Stromal cell of bone marrow (primary cell): Measurements from ENCODE around the gene CRYBA1.
"Not testable (repeated sequence)": the region's sequence is repeated elsewhere in the genome, so short reads cannot be mapped to it uniquely, and the experiment has no call there.

ENCODE experiments used
- DNase-seq: peaks from one replicate; pipeline ENCODE4 v3.0.0-alpha.2; 2012; ENCODE audit warnings: low read depth

Gene CRYBA1, protein sequence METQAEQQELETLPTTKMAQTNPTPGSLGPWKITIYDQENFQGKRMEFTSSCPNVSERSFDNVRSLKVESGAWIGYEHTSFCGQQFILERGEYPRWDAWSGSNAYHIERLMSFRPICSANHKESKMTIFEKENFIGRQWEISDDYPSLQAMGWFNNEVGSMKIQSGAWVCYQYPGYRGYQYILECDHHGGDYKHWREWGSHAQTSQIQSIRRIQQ

GRCh38 chr17:29246628-29247027 is at the start of gene CRYBA1:
Gene CRYBA1 (plus strand): TSS chr17:29246859. CDS start chr17:29246864, 5 bp downstream.
- no peak for DNase-seq

DNA sequence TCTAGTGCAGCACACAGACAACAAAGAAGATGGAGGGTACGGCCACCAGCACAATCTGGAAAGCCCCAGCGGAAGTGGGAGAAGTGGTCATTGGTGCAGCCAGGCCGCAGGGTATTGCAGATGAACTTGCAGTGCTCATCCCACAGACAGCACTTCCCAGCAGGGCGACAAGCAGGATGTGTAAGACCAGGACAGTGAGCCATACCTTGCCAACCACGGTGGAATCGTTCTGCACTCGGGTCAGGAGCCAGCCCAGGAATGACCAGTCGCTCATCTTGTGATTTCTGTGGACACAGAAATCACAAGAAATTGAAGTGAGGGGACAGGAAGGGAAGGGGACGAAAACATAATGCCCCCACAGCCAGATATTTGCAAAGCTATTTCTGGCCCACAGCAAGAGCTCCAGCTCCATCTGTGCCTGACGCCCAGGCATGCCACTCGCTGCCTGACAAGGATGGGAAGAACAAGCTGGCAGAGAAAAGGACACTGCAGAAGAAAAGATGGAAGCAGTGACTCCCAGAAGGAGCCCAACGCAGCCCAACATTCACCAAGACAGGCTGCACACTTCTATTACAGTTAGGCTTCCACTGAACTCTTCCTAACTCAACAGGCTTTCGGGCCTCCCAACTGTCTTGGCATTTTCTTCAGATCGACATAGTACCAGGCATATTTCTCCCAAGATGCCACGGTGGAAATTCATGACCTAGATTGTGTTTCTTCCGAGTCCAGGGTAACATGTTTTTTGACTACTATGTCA is 49.0 kb upstream of the CRYBA1 start:
- no peak for DNase-seq

GRCh38 chr17:29204068-29204804 is 42.4 kb upstream of the CRYBA1 start:
- not testable (repeated sequence) for DNase-seq

DNA sequence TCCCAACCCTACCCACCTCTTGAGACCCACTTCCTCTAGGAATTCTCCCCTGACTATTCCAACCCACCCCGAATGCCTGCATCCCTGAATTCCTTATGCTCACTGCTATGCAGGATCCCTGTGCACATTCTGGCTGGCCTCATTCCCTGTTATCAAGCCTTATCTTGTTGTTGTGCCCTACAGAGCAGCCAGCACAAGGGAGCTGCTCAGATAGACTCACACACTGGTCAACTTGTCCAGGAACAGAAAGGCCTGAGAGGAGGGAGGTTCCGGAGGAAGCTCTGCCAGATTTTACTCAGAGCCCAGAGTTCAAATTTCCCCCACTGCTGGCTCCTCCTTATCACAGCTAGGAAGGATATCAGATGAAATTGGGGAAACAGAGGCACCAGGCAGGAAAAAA is 41.6 kb upstream of the CRYBA1 start:
- DNase-seq = no peak

DNA sequence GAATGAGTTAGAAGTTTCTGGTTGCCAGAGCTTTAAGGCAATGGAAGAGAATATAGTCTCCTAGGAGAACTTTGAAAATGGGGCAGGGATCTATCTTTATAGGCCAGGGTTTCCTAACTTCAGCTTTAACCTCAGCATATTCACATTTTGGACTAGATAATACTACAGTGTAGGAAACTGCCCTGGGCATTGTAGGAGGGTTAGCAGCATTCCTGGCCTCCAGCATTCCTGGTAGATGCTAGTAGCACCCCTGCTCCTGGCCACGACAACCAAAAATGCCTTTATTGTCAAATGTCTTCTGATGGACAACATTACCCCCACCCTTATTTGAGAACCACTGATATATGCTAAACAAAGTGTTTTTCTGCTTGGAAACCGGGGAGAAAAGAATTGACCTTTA is 38.7 kb upstream of the CRYBA1 start:
- DNase-seq = no peak

DNA sequence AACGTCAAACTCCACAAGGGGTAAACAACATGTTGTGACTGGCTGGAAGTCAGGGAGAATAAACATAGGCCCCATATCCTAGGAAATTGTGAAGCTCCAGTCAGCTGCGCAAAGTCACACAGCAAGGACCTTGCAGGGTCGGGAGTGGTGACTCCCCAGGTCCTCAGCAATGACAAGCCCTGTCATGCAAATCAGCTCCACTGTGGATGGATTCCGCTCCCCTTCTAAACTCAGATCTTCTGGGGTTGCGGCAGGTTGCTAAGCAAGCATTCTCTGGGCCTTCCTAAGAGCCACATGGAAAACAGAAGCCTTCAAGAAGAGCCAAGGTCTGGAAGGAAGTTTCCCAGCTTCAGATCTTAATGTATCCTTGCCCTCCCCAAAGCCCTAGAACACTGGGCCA is 37.6 kb upstream of the CRYBA1 start:
- DNase-seq = no peak

- no peak for DNase-seq
Measured at GRCh38 chr17:29210879-29211278, 35.8 kb upstream of the CRYBA1 start.

- DNase-seq = no peak
Measured at GRCh38 chr17:29212094-29212631, 34.5 kb upstream of the CRYBA1 start.

DNA sequence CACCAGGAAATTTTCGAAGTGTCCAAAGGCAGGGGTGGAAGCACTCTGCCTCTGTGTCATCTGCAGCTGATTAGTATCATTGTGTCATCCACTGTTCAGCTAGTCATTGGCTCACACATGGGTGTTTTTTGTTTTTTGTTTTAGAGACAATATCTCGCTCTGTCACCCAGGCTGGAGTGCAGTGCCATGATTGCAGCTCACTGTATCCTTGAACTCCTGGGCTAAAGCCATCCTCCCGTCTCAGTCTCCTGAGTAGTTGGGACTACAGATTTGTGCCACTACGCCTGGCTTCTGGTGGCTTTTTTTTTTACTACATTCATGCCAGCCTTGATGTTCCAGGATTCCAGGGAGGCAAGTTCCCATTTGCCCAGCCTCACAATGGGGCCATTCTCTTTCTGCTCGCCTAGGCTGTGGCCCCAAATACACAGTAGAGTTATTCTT is 34.0 kb upstream of the CRYBA1 start:
- peak; percentile 16 for DNase-seq

GRCh38 chr17:29214215-29215146 is 32.2 kb upstream of the CRYBA1 start:
- DNase-seq = no peak

DNA sequence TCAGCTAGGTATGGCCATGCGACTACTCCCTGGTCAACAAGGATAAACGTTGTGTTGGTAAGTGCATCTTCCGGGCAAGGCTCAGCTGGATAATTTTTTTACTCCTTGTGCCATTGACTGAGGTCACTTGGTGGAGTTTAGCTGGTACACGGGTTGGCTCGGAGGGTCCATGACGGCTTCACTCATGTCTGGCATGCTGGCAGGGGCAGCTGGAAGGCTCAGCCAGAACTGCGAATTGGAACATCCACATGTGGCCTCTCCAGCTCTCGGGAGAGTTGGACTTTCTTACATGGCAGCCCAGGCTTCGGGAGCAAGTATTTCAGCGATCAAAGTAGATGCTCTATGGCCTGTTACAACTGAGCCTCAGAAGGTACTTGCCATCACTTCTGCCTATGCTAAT is 31.5 kb upstream of the CRYBA1 start:
- DNase-seq = no peak

DNA sequence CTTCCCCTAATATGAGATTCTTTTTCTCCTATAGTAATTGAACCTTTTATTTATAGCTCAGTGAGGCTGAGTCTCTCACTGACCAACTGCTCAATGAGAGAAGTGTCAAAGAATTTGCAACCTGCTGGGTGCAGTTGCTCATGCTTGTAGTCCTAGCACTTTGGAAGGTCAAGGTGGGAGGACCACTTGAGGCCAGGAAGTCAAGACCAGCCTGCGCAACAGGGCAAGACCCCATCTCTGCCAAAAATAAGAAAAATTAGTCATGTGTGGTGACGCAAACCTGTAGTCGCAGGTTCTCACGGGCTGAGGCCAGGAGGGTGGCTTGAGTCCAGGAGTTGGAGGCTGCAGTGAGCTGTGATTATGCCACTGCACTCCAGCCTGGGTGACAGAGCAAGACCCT is 30.9 kb upstream of the CRYBA1 start:
- no peak for DNase-seq

GRCh38 chr17:29216181-29216580 is 30.5 kb upstream of the CRYBA1 start:
- DNase-seq = no peak

DNA sequence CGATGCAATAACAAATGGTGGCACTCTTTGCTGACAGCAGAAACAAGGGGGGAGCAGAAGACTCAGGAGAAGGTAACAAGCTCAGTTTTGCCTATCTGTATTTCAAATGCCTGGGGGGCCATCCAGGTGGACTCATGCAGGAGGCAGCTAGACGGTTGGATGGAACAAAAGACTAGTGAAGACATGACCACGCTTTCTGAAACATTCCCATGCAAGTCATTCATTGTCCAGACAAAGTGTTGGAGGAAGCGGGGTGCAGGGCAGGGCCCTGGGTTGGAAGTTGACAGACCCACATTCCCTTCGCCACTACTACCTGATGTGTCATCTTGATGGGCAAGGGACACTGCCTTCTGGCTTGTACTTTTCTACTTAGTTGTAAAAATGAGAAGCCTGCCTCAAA is 29.8 kb upstream of the CRYBA1 start:
- no peak for DNase-seq

DNA sequence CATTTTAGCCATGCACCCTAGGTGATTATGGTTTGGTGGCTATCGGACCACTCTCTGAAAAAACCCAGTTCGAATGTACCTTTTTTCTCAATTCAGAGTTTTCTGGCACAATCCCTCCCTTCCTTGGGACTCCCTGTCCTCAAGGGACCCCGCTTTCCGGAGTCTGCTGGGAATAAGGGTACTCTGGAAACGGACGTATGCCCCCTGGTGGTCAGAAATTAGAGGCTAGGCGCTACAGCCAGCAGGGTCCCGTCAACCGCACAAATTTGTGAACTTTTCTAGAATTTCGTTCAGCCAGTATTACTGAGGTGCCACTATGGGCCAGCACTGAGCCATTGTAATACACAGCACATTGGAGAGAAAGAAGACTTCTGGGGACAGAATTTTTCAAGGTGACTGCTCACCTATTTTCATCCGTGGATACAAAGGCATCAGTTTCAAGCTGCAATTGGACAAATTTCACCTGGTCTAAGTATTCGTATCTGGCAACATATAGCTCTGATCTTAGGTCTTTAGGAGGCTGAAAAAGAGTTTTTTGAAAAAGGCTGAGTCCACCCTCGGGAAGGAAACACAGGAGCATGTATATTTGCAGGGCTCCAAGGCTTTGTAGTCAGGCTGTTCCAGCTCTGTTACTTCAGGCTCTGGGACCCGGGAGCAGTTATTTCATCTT is 27.1 kb upstream of the CRYBA1 start:
- peak; percentile 75 for DNase-seq

- DNase-seq = not testable (repeated sequence)
Measured at GRCh38 chr17:29221338-29221737, 25.3 kb upstream of the CRYBA1 start.

DNA sequence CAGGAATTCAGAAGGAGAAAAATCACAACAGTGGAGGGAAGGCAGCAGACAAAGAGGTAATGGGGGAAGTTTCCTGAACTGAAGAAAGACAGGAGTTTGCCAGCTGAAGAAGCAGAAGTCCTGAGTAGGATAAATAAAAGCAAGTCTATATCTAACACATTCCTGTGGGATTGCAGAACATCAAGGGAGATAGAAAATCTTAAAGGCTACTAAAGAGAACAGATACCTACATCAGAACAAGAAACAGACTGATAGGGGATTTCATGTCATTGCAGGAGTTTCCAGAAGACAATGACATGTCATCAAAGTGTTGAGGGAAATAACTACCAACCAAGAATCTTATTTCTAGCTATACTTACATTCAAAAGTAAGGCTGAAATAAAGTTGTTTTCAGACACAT is 21.3 kb upstream of the CRYBA1 start:
- no peak for DNase-seq

- DNase-seq = no peak
Measured at GRCh38 chr17:29233301-29233700, 13.4 kb upstream of the CRYBA1 start.

DNA sequence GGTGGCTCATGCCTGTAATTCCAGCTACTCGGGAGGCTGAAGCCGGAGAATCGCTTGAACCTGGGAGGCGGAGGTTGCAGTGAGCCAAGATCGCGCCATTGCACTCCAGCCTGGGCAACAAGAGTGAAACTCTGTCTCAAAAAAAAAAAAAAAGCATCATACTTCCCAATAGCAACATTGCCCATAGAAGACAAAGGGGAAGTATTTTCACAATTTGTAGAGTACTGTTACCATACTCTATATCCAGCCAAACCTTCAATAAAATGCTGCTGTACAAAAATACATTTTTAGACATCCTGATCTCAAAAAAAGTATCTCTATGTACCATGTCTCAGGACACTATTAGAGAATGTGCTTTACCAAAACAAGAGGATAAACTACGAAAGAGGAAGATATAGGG is 11.7 kb upstream of the CRYBA1 start:
- DNase-seq = not testable (repeated sequence)

DNA sequence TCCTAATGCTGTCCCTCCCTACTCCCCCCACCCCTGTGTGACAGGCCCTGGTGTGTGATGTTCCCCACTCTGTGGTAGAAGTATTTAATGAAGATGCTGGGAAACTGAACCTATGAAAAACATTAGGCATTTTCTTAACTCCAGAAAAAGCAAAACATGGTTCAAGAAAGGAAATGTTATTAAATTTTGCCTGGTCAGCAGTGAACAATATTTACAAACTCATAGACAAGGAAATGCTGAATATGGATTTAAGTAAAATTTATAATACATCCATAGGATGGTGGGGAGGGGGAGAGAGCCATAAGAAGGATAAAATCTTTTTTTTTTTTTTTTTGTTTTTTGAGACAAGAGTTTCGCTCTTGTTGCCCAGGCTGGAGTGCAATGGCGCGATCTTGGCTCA is 10.8 kb upstream of the CRYBA1 start:
- no peak for DNase-seq
